Prostate gland (tissue), 2 donors: ENCODE results near the gene ENGASE.

ENCODE experiments used
- CTCF ChIP-seq, 4 experiments: fragments of 200-600 bp in 2 of 4; fragments of 450-650 bp in 2 of 4; sonication (generic) in 2 of 4; IDR thresholded peaks; 1 replicate in 3 of 4; 2 replicates in 1 of 4; pipeline ENCODE4 v1.5.1; 2016 to 2019; ENCODE audit warnings: antibody characterized with exemption in 4 of 4, mild to moderate bottlenecking in 2 of 4, moderate library complexity in 2 of 4
- POLR2A ChIP-seq: fragments of 450-650 bp; IDR thresholded peaks from one replicate; pipeline ENCODE4 v1.6.1; 2016; ENCODE audit warnings: antibody characterized with exemption, mild to moderate bottlenecking

- no peak for TF ChIP-seq CTCF (IDR thresholded peaks at IDR 0.05)
- no peak for TF ChIP-seq POLR2A
These were observed 31.3 kb upstream of the ENGASE start for GRCh38 chr17:79043191-79043930.
